SK-N-SH treated with all-trans-retinoic acid at 6 μM for 48 hours (cell line): ENCODE data around the gene CBFB.

ENCODE experiments used
- BACH2 ChIP-seq: fragments of 250-450 bp; sonication (Bioruptor Pico); IDR thresholded peaks from 2 replicates; pipeline ENCODE4 v1.9.0; 2021; ENCODE audit warnings: mild to moderate bottlenecking, borderline replicate concordance
- CREB5 ChIP-seq: fragments of 250-450 bp; sonication (Bioruptor Pico); IDR thresholded peaks from 2 replicates; pipeline ENCODE4 v1.5.1; 2020; ENCODE audit warnings: low read depth, mild to moderate bottlenecking, moderate library complexity
- ESRRG ChIP-seq: fragments of 250-450 bp; sonication (Bioruptor Pico); IDR thresholded peaks from 2 replicates; pipeline ENCODE4 v1.6.1; 2021; ENCODE audit warnings: mild to moderate bottlenecking
- GLIS3 ChIP-seq: fragments of 250-450 bp; sonication (Bioruptor Pico); IDR thresholded peaks from 2 replicates; pipeline ENCODE4 v1.5.0; 2020; ENCODE audit warnings: mild to moderate bottlenecking, moderate library complexity
- ISL1 ChIP-seq: fragments of 250-450 bp; sonication (Bioruptor Pico); IDR thresholded peaks from 2 replicates; pipeline ENCODE4 v2.1.2; 2022; ENCODE audit warnings: mild to moderate bottlenecking, moderate library complexity
- OSR1 ChIP-seq: fragments of 250-450 bp; sonication (Bioruptor Pico); IDR thresholded peaks from 2 replicates; pipeline ENCODE4 v1.8.0; 2022; ENCODE audit warnings: moderate library complexity, mild to moderate bottlenecking, inconsistent platforms
- PPARA ChIP-seq: fragments of 250-450 bp; sonication (Bioruptor Pico); IDR thresholded peaks from 2 replicates; pipeline ENCODE4 v1.5.0; 2020; ENCODE audit warnings: mild to moderate bottlenecking, borderline replicate concordance
- RARB ChIP-seq: fragments of 250-450 bp; sonication (Bioruptor Pico); IDR thresholded peaks from 2 replicates; pipeline ENCODE4 v1.8.0; 2021; ENCODE audit warnings: mild to moderate bottlenecking, moderate library complexity
- ZC3H10 ChIP-seq: fragments of 250-450 bp; sonication (Bioruptor Pico); IDR thresholded peaks from 2 replicates; pipeline ENCODE4 v1.5.1; 2021; ENCODE audit warnings: mild to moderate bottlenecking, moderate library complexity
- ZFP30 ChIP-seq: fragments of 450-650 bp; formaldehyde crosslinking; IDR thresholded peaks from 2 replicates; pipeline ENCODE4 v1.5.0; 2022; ENCODE audit warnings: mild to moderate bottlenecking, moderate library complexity
- ZNF565 ChIP-seq: fragments of 450-650 bp; formaldehyde crosslinking; conservative IDR thresholded peaks from 2 replicates; pipeline ENCODE4 v1.5.0; 2020; ENCODE audit warnings: low read depth, mild to moderate bottlenecking, moderate library complexity
- TF ChIP-seq, protein P1 (sequence below): fragments of 250-450 bp; sonication (Bioruptor Pico); IDR thresholded peaks from 2 replicates; pipeline ENCODE4 v1.8.0; 2020; ENCODE audit warnings: mild to moderate bottlenecking, moderate library complexity, borderline replicate concordance

- no peak for TF ChIP-seq RARB (CRISPR knock-in tag)
- TF ChIP-seq, protein P1, sequence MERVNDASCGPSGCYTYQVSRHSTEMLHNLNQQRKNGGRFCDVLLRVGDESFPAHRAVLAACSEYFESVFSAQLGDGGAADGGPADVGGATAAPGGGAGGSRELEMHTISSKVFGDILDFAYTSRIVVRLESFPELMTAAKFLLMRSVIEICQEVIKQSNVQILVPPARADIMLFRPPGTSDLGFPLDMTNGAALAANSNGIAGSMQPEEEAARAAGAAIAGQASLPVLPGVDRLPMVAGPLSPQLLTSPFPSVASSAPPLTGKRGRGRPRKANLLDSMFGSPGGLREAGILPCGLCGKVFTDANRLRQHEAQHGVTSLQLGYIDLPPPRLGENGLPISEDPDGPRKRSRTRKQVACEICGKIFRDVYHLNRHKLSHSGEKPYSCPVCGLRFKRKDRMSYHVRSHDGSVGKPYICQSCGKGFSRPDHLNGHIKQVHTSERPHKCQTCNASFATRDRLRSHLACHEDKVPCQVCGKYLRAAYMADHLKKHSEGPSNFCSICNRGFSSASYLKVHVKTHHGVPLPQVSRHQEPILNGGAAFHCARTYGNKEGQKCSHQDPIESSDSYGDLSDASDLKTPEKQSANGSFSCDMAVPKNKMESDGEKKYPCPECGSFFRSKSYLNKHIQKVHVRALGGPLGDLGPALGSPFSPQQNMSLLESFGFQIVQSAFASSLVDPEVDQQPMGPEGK (CRISPR knock-in tag), result no peak
- no peak for TF ChIP-seq BACH2 (CRISPR knock-in tag)
- no peak for TF ChIP-seq ZFP30
- TF ChIP-seq GLIS3 (CRISPR knock-in tag), result no peak
- no peak for TF ChIP-seq CREB5 (CRISPR knock-in tag)
- no peak for TF ChIP-seq OSR1 (CRISPR knock-in tag)
- no peak for TF ChIP-seq ESRRG (CRISPR knock-in tag)
- no peak for TF ChIP-seq ZC3H10 (CRISPR knock-in tag)
- TF ChIP-seq PPARA, result no peak
- TF ChIP-seq ISL1 (CRISPR knock-in tag), result no peak
- no peak for TF ChIP-seq ZNF565 (CRISPR knock-in tag)
Observed at GRCh38 chr16:67087291-67087690, 58.3 kb downstream of the CBFB start.
